HCT116 (cell line): ENCODE measurements around the gene COG5.

Experiments used
- POLR2A ChIP-seq: IDR thresholded peaks from 2 replicates; pipeline ENCODE4 v1.7.0; 2011; ENCODE audit warnings: borderline replicate concordance; ENCODE audit not compliant: insufficient read depth, insufficient read length; ENCODE audit errors: extremely low read depth
- SIN3A ChIP-seq: IDR thresholded peaks from 2 replicates; pipeline ENCODE4 v1.6.1; 2012; ENCODE audit warnings: low read depth
- ZNF274 ChIP-seq: fragments of 200-500 bp; sonication (Bioruptor generic); IDR thresholded peaks from 2 replicates; pipeline ENCODE4 v1.6.1; 2014; ENCODE audit warnings: mild to moderate bottlenecking, low read depth, low read length, inconsistent platforms
- TF ChIP-seq, protein P1 (sequence below), 3 experiments: fragments of 200-600 bp in 1 of 3; sonication (generic) in 1 of 3; IDR thresholded peaks in 2 of 3; conservative IDR thresholded peaks in 1 of 3; 2 replicates each; pipeline ENCODE4 v1.5.1; 2012 to 2017; ENCODE audit warnings: low read depth in 2 of 3, low read length in 2 of 3, antibody characterized with exemption in 1 of 3, borderline replicate concordance in 1 of 3, control low read depth in 1 of 3, mild to moderate bottlenecking in 1 of 3, mixed read lengths in 1 of 3, mixed run types in 1 of 3, moderate library complexity in 1 of 3; ENCODE audit not compliant: insufficient read depth in 1 of 3

- TF ChIP-seq, protein P1, sequence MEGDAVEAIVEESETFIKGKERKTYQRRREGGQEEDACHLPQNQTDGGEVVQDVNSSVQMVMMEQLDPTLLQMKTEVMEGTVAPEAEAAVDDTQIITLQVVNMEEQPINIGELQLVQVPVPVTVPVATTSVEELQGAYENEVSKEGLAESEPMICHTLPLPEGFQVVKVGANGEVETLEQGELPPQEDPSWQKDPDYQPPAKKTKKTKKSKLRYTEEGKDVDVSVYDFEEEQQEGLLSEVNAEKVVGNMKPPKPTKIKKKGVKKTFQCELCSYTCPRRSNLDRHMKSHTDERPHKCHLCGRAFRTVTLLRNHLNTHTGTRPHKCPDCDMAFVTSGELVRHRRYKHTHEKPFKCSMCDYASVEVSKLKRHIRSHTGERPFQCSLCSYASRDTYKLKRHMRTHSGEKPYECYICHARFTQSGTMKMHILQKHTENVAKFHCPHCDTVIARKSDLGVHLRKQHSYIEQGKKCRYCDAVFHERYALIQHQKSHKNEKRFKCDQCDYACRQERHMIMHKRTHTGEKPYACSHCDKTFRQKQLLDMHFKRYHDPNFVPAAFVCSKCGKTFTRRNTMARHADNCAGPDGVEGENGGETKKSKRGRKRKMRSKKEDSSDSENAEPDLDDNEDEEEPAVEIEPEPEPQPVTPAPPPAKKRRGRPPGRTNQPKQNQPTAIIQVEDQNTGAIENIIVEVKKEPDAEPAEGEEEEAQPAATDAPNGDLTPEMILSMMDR (IDR thresholded peaks at IDR 0.05 in 2 of 3, conservative IDR thresholded peaks at IDR 0.05 in 1 of 3; ENCODE audit: borderline replicate concordance in 1 of 3, insufficient read depth in 1 of 3, low read depth in 2 of 3, low read length in 2 of 3): no peak
- TF ChIP-seq POLR2A (no peak), SIN3A (no peak), ZNF274 (no peak)
These were observed 175.1 kb downstream of the COG5 start for GRCh38 chr7:107388604-107389003.
